IPS-20b (cell line): ENCODE measurements around the gene ZDHHC14.

Source experiments
- H3K27ac ChIP-seq: one replicate; pipeline ENCODE4 v1.5.1; 2013; ENCODE audit warnings: low read length
- H3K27me3 ChIP-seq: 2 replicates; pipeline ENCODE4 v1.6.1; 2013; ENCODE audit warnings: mild to moderate bottlenecking, low read length, inconsistent platforms; ENCODE audit not compliant: insufficient read depth
- H3K36me3 ChIP-seq: 2 replicates; pipeline ENCODE4 v1.6.1; 2013; ENCODE audit warnings: low read depth, mild to moderate bottlenecking, inconsistent platforms, low read length, moderate library complexity; ENCODE audit not compliant: insufficient read depth
- H3K4me1 ChIP-seq: 2 replicates; pipeline ENCODE4 v1.6.1; 2013; ENCODE audit warnings: mild to moderate bottlenecking, control low read depth, inconsistent platforms, low read length, moderate library complexity; ENCODE audit not compliant: insufficient read depth
- H3K4me3 ChIP-seq: 2 replicates; pipeline ENCODE4 v1.5.1; 2013; ENCODE audit warnings: mild to moderate bottlenecking, low read length, inconsistent platforms
- H3K9ac ChIP-seq: 2 replicates; pipeline ENCODE4 v1.6.1; 2013; ENCODE audit warnings: low read depth, mild to moderate bottlenecking, inconsistent platforms, low read length, moderate library complexity
- H3K9me3 ChIP-seq: 2 replicates; pipeline ENCODE4 v1.6.1; 2013; ENCODE audit warnings: mild to moderate bottlenecking, low read depth, low read length, inconsistent platforms; ENCODE audit not compliant: insufficient read depth

ZDHHC14 gene

DNA sequence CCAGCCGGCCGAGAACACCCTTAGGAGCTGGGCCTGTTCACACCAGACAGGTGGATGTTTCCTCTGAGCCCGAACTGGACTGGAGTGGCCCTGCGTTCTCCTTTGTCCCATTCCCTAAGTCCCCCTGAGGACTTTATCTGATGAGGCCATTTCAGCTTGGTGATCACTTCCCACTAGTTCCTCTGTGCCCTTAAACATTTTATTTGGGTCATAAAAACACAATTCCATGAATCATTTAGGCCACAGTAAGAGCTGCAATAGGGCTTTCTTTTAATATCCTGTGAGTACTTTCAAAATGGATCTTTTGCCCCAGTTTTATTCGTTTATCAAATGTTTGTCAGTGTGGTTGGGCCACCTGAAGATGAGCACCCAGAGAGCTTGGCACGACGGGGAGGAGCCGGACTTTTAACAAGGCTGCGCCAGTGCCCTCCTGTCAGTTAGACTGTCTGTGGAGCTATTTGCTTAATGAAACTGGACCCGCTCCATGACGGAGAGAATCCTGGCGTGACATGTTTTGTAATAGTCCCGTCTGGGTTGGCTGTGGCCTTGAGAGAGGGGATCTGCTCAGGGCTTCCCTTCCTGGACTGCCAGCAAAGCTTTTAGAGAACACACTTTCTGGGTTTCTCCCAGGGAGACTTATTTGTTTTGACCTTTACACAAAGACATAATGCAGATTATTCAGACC is 53.5 kb downstream of the ZDHHC14 start:
- no peaks in the 10 kb centered on the region for H3K9me3 ChIP-seq
- no peaks in the 10 kb centered on the region for H3K27me3 ChIP-seq
- H3K27ac ChIP-seq, result no peak overlapping the region
- H3K4me3 ChIP-seq, result no peak overlapping the region
- no peak overlapping the region for H3K9ac ChIP-seq
- H3K4me1 ChIP-seq, result peaks cover 21% of the 10 kb centered on the region; the same call in 1 of the 2 replicates
- no peaks in the 10 kb centered on the region for H3K36me3 ChIP-seq

DNA sequence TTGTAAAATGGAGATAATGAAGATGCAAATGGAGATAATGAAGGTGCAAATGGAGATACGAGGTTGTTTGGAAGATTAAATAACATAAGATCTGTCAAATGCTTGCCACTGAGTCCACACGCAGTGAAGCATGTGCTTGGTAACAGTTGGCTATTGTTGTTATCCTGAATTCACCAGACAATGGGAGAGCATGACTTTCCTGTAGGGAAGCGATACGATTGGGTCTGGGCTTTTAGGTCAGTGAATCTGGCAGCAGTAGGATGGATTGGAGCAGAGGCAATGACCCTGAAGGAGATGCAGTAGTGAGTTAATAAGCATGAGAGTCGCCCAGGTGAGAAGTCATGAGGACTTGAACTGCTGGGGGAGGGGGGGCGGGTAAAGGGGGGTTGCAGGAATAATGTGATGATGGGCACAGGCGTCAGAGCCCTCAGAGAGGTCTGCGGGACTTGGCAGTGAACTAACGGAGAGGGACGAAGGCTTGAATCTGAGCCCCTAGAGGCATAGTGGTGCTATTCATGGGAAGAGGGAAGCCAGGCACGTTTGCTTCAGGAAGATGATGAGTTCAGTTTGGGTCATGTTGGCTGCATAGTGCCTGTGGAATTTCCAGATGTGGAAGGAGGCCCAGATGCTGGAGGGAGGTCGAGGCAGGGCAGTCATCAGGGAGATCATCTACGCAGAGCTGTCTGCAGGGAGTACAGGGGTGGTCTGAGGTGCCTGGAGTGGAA is 55.4 kb downstream of the ZDHHC14 start:
- H3K36me3 ChIP-seq, result no peaks in the 10 kb centered on the region
- H3K27ac ChIP-seq, result no peak overlapping the region
- H3K4me3 ChIP-seq, result no peak overlapping the region
- no peaks in the 10 kb centered on the region for H3K27me3 ChIP-seq
- peaks cover 21% of the 10 kb centered on the region; the same call in 1 of the 2 replicates for H3K4me1 ChIP-seq
- no peaks in the 10 kb centered on the region for H3K9me3 ChIP-seq
- no peak overlapping the region for H3K9ac ChIP-seq

GRCh38 chr6:157436944-157437336 is 56.0 kb downstream of the ZDHHC14 start:
- Histone ChIP-seq H3K36me3 (no peaks in the 10 kb centered on the region), H3K4me3 (no peak overlapping the region), H3K4me1 (peaks cover 21% of the 10 kb centered on the region; the same call in 1 of the 2 replicates), H3K27ac (no peak overlapping the region), H3K9ac (no peak overlapping the region), H3K9me3 (no peaks in the 10 kb centered on the region), H3K27me3 (no peaks in the 10 kb centered on the region)

DNA sequence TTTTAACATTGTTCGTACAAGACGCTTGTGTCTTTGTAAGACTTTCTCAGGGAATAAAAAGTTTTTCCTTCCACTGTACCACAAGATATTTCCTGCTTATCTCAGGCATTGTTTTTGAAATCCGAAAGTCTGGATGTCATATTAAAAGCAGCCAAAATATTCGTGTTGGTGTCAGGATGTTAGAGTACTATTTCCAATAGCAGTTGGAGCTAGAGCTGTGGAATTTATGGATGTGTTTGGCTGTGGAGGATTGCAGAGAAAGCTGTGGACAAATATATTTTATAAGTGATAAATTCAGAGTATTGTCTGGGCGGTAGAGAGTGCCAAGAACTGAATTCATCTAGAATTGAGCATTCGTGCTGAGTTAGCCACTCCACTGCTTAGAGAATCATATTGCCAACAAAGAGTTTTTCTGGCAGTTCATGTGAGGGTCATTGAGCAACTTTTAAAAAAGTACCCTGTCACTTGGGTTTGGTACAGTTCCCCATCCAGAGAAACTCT is 57.7 kb downstream of the ZDHHC14 start:
- Histone ChIP-seq H3K9me3 (no peaks in the 10 kb centered on the region), H3K27ac (no peak overlapping the region), H3K27me3 (no peaks in the 10 kb centered on the region), H3K4me1 (peaks cover 14% of the 10 kb centered on the region; the same call in 1 of the 2 replicates), H3K36me3 (no peaks in the 10 kb centered on the region), H3K9ac (no peak overlapping the region), H3K4me3 (no peak overlapping the region)

DNA sequence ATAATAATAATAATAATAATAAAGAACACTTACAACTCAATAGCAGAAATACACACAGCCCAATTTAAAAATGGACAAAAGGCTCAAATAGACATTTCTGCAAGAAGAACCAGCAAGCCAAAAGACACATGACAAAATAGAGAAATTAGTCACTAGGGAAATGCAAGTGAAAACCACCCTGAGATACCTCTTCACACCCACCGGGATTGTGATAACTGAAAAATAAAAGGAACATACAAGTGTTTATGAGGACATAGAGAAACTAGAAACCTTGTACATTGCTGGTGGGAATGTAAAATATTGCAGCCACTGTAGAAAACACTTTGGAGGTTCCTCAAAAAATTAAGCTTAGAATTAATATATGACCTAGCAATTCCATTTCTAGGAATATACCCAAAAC is 59.2 kb downstream of the ZDHHC14 start:
- no peaks in the 10 kb centered on the region for H3K27me3 ChIP-seq
- no peak overlapping the region for H3K9ac ChIP-seq
- peaks cover 14% of the 10 kb centered on the region; the same call in 1 of the 2 replicates for H3K4me1 ChIP-seq
- no peaks in the 10 kb centered on the region for H3K36me3 ChIP-seq
- no peaks in the 10 kb centered on the region for H3K9me3 ChIP-seq
- H3K27ac ChIP-seq, result no peak overlapping the region
- no peak overlapping the region for H3K4me3 ChIP-seq

GRCh38 chr6:157442291-157442690 is 61.3 kb downstream of the ZDHHC14 start:
- H3K4me3 ChIP-seq, result no peak overlapping the region
- H3K27me3 ChIP-seq, result no peaks in the 10 kb centered on the region
- no peaks in the 10 kb centered on the region for H3K36me3 ChIP-seq
- no peak overlapping the region for H3K27ac ChIP-seq
- H3K9me3 ChIP-seq, result no peaks in the 10 kb centered on the region
- no peak overlapping the region for H3K9ac ChIP-seq
- peaks cover 12% of the 10 kb centered on the region; the same call in 1 of the 2 replicates for H3K4me1 ChIP-seq

DNA sequence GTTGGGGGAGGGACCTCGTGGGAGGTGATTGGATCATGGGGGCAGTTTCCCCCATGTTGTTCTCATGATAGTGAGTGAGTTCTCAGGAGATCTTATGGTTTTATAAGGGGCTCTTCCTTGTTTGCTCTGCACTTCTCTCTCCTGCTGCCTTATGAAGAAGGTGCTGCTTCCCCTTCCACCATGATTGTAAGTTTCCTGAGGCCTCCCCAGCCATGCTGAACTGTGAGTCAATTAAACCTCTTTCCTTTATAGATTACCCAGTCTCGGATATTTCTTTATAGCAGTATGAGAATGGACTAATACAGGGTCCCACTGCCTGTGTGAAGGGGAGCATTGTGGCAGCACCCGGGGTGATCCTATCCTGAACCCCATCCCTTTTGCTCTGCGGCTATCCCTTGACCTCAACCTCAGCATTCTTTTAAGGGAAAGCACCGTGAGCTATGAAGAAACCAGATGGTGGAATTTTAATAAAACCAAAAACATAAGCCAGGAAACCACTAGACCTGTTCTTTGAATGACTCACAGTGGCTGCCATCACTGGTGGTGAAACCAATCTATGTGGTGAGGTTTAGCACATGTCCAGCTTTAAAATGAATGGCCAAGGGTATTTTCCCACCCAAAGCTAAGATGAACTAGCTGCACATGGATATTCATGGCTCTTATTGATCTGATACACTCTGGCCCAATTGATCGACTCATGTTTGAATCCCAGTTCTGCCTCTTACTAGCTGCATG is 62.2 kb downstream of the ZDHHC14 start:
- no peaks in the 10 kb centered on the region for H3K36me3 ChIP-seq
- H3K4me1 ChIP-seq, result peaks cover 5% of the 10 kb centered on the region; the same call in 1 of the 2 replicates
- no peaks in the 10 kb centered on the region for H3K27me3 ChIP-seq
- no peaks in the 10 kb centered on the region for H3K9me3 ChIP-seq
- no peak overlapping the region for H3K27ac ChIP-seq
- no peak overlapping the region for H3K9ac ChIP-seq
- no peak overlapping the region for H3K4me3 ChIP-seq

GRCh38 chr6:157445277-157446009 is 64.5 kb downstream of the ZDHHC14 start:
- Histone ChIP-seq H3K36me3 (no peaks in the 10 kb centered on the region), H3K4me1 (no peaks in the 10 kb centered on the region), H3K27ac (no peak overlapping the region)

DNA sequence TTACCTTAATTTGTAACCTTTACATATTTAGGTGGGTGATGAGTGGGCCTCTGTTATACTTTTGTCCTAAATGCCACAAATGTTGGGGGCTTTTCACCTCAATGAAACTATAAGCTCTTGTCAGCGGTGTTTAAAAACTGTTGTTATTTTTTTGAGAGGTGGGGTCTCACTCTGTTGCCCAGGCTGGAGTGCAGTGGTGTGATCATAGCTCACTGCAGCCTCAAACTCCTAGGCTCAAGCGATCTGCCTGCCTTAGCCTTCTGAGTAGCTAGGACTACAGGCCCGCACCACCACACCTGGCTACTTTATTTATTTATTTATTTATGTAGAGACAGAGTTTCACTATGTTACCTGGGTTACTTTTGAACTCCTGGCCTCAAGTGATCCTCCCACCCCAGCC is 66.7 kb downstream of the ZDHHC14 start:
- Histone ChIP-seq H3K9me3 (no peaks in the 10 kb centered on the region), H3K4me3 (no peak overlapping the region), H3K27me3 (no peaks in the 10 kb centered on the region), H3K27ac (no peak overlapping the region), H3K36me3 (no peaks in the 10 kb centered on the region), H3K4me1 (no peaks in the 10 kb centered on the region), H3K9ac (no peak overlapping the region)

More at GRCh38 chr6:157445277-157446009, 64.5 kb downstream of the ZDHHC14 start:
- Histone ChIP-seq H3K27me3 (no peaks in the 10 kb centered on the region), H3K9ac (no peak overlapping the region), H3K9me3 (no peaks in the 10 kb centered on the region), H3K4me3 (no peak overlapping the region)

- Histone ChIP-seq H3K4me3 (no peak overlapping the region), H3K9me3 (no peaks in the 10 kb centered on the region), H3K36me3 (no peaks in the 10 kb centered on the region), H3K9ac (no peak overlapping the region), H3K27me3 (no peaks in the 10 kb centered on the region), H3K4me1 (no peaks in the 10 kb centered on the region), H3K27ac (no peak overlapping the region)
These were observed 68.6 kb downstream of the ZDHHC14 start for GRCh38 chr6:157449610-157450009.
